Esophagus squamous epithelium (tissue), 4 donors: ENCODE measurements around the gene TSPAN4.

Experiments used
- CTCF ChIP-seq, 6 experiments: fragments of 450-650 bp in 4 of 6; fragments of 200-600 bp in 2 of 6; sonication (generic) in 2 of 6; IDR thresholded peaks; one replicate each; pipeline ENCODE4 v1.5.1; 2016 to 2019; ENCODE audit warnings: antibody characterized with exemption in 6 of 6, mild to moderate bottlenecking in 4 of 6, moderate library complexity in 4 of 6
- POLR2A ChIP-seq, 4 donors: fragments of 450-650 bp; IDR thresholded peaks; one replicate each; pipeline ENCODE4 v1.6.1; 2017; ENCODE audit warnings: antibody characterized with exemption in 4 of 4, mild to moderate bottlenecking in 4 of 4, moderate library complexity in 3 of 4

GRCh38 chr11:837189-837989 lies 5.3 kb upstream of the TSPAN4 start:
- TF ChIP-seq POLR2A (IDR thresholded peaks at IDR 0.05) (no peak), CTCF (IDR thresholded peaks at IDR 0.05) (no peak)
